ENCODE data around the gene STAB2. TPM values are rescaled to one million over a fixed set of nuclear protein-coding genes. Genes with fewer than 3 reads are reported as not detected.
A peak's percentile ranks its signal among the peaks of the same experiment; 100 is the strongest.
"Not testable (repeated sequence)": the region's sequence is repeated elsewhere in the genome, so short reads cannot be mapped to it uniquely, and the experiment has no call there.

STAB2 gene
- total and polyA plus RNA-seq, 5 donors: 0.06 to 0.23 (median 0.10) TPM; not detected in 1

GRCh38 chr12:103801709-103802585 is 214.9 kb downstream of the STAB2 start:
- Histone ChIP-seq H3K4me1 (ENCODE audit: control insufficient read depth, insufficient read depth, low read length) (peaks cover 6% of the 10 kb centered on the region), H3K27ac (ENCODE audit: low read length) (no peak overlapping the region), H3K4me3 (ENCODE audit: low read length) (no peak overlapping the region), H3K9me3 (ENCODE audit: control insufficient read depth, low read length) (no peaks in the 10 kb centered on the region), H3K27me3 (ENCODE audit: control insufficient read depth, insufficient read depth) (no peaks in the 10 kb centered on the region)
- intact Hi-C loops (cut with DNase I): no loop called here
- ATAC-seq: no peak
- DNase-seq: no peak
- WGBS: 92% methylated on average over 11 of the region's 11 CpGs

GRCh38 chr12:103802586-103802886 is 215.5 kb downstream of the STAB2 start:
- Histone ChIP-seq H3K4me3 (ENCODE audit: low read length) (no peak overlapping the region), H3K27ac (ENCODE audit: low read length) (no peak overlapping the region), H3K4me1 (ENCODE audit: control insufficient read depth, insufficient read depth, low read length) (peaks cover 6% of the 10 kb centered on the region), H3K27me3 (ENCODE audit: control insufficient read depth, insufficient read depth) (no peaks in the 10 kb centered on the region), H3K9me3 (ENCODE audit: control insufficient read depth, low read length) (no peaks in the 10 kb centered on the region)
- ATAC-seq (no peak), DNase-seq (no peak)
- intact Hi-C loops (cut with DNase I): no loop called here
- WGBS: 100% methylated on average over 1 of the region's 1 CpG

- no peak for ATAC-seq
Measured at GRCh38 chr12:103803847-103804246, 216.8 kb downstream of the STAB2 start.

GRCh38 chr12:103805655-103806360 is 218.7 kb downstream of the STAB2 start:
- Histone ChIP-seq H3K27ac (ENCODE audit: low read length) (no peak overlapping the region), H3K9me3 (ENCODE audit: control insufficient read depth, low read length) (no peaks in the 10 kb centered on the region), H3K4me1 (ENCODE audit: control insufficient read depth, insufficient read depth, low read length) (no peaks in the 10 kb centered on the region), H3K27me3 (ENCODE audit: control insufficient read depth, insufficient read depth) (no peaks in the 10 kb centered on the region), H3K4me3 (ENCODE audit: low read length) (no peak overlapping the region)
- DNase-seq (no peak), ATAC-seq (no peak)
- intact Hi-C loops (cut with DNase I): no loop called here
- 88% methylated on average over 5 of the region's 5 CpGs for WGBS

More at GRCh38 chr12:103803847-103804246, 216.8 kb downstream of the STAB2 start:
- H3K4me1 ChIP-seq (ENCODE audit: control insufficient read depth, insufficient read depth, low read length): peaks cover 6% of the 10 kb centered on the region
- WGBS: 100% methylated on average over 1 of the region's 1 CpG
- H3K27me3 ChIP-seq (ENCODE audit: control insufficient read depth, insufficient read depth): no peaks in the 10 kb centered on the region
- no peaks in the 10 kb centered on the region for H3K9me3 ChIP-seq (ENCODE audit: control insufficient read depth, low read length)
- no peak for DNase-seq
- no peak overlapping the region for H3K4me3 ChIP-seq (ENCODE audit: low read length)
- no peak overlapping the region for H3K27ac ChIP-seq (ENCODE audit: low read length)
- intact Hi-C loops (cut with DNase I): no loop called here

GRCh38 chr12:103806803-103807202 is 219.7 kb downstream of the STAB2 start:
- WGBS: 85% methylated on average over 4 of the region's 4 CpGs
- H3K4me1 ChIP-seq (ENCODE audit: control insufficient read depth, insufficient read depth, low read length): no peaks in the 10 kb centered on the region
- H3K27ac ChIP-seq (ENCODE audit: low read length): no peak overlapping the region
- ATAC-seq: peak in 1 of 2 donors; percentile 9
- H3K27me3 ChIP-seq (ENCODE audit: control insufficient read depth, insufficient read depth): no peaks in the 10 kb centered on the region
- DNase-seq: no peak
- intact Hi-C loops (cut with DNase I): no loop called here
- no peak overlapping the region for H3K4me3 ChIP-seq (ENCODE audit: low read length)
- H3K9me3 ChIP-seq (ENCODE audit: control insufficient read depth, low read length): no peaks in the 10 kb centered on the region

- no peaks in the 10 kb centered on the region for H3K4me1 ChIP-seq (ENCODE audit: control insufficient read depth, insufficient read depth, low read length)
- intact Hi-C loops (cut with DNase I): no loop called here
- ATAC-seq: no peak
- no peaks in the 10 kb centered on the region for H3K27me3 ChIP-seq (ENCODE audit: control insufficient read depth, insufficient read depth)
- no peaks in the 10 kb centered on the region for H3K9me3 ChIP-seq (ENCODE audit: control insufficient read depth, low read length)
- no peak for DNase-seq
- H3K4me3 ChIP-seq (ENCODE audit: low read length): no peak overlapping the region
- 73% methylated on average over 9 of the region's 9 CpGs for WGBS
- H3K27ac ChIP-seq (ENCODE audit: low read length): no peak overlapping the region
Measured at GRCh38 chr12:103807561-103808238, 220.6 kb downstream of the STAB2 start.

GRCh38 chr12:103808239-103808880 is 221.3 kb downstream of the STAB2 start:
- no peak overlapping the region for H3K4me3 ChIP-seq (ENCODE audit: low read length)
- H3K9me3 ChIP-seq (ENCODE audit: control insufficient read depth, low read length): no peaks in the 10 kb centered on the region
- 88% methylated on average over 6 of the region's 6 CpGs for WGBS
- no peak for ATAC-seq
- intact Hi-C loops (cut with DNase I): no loop called here
- H3K27me3 ChIP-seq (ENCODE audit: control insufficient read depth, insufficient read depth): no peaks in the 10 kb centered on the region
- no peaks in the 10 kb centered on the region for H3K4me1 ChIP-seq (ENCODE audit: control insufficient read depth, insufficient read depth, low read length)
- H3K27ac ChIP-seq (ENCODE audit: low read length): no peak overlapping the region
- no peak for DNase-seq

GRCh38 chr12:103809154-103809553 is 222.1 kb downstream of the STAB2 start:
- no peak overlapping the region for H3K27ac ChIP-seq (ENCODE audit: low read length)
- no peak overlapping the region for H3K4me3 ChIP-seq (ENCODE audit: low read length)
- DNase-seq: no peak
- no peak for ATAC-seq
- intact Hi-C loops (cut with DNase I): no loop called here
- H3K9me3 ChIP-seq (ENCODE audit: control insufficient read depth, low read length): no peaks in the 10 kb centered on the region
- no peaks in the 10 kb centered on the region for H3K4me1 ChIP-seq (ENCODE audit: control insufficient read depth, insufficient read depth, low read length)
- WGBS: 66% methylated on average over 4 of the region's 4 CpGs
- no peaks in the 10 kb centered on the region for H3K27me3 ChIP-seq (ENCODE audit: control insufficient read depth, insufficient read depth)

- H3K27ac ChIP-seq (ENCODE audit: low read length); H3K4me3 ChIP-seq (ENCODE audit: low read length); H3K4me1 ChIP-seq (ENCODE audit: control insufficient read depth, insufficient read depth, low read length); H3K9me3 ChIP-seq (ENCODE audit: control insufficient read depth, low read length); H3K27me3 ChIP-seq (ENCODE audit: control insufficient read depth, insufficient read depth); DNase-seq; intact Hi-C loops (cut with DNase I); ATAC-seq: not testable (repeated sequence)
- WGBS: 65% methylated on average over 7 of the region's 7 CpGs
Measured at GRCh38 chr12:103809639-103810038, 222.6 kb downstream of the STAB2 start.

- WGBS: 69% methylated on average over 5 of the region's 5 CpGs
- no peak for ATAC-seq
- intact Hi-C loops (cut with DNase I): no loop called here
- Histone ChIP-seq H3K27ac (ENCODE audit: low read length) (no peak overlapping the region), H3K27me3 (ENCODE audit: control insufficient read depth, insufficient read depth) (no peaks in the 10 kb centered on the region), H3K4me1 (ENCODE audit: control insufficient read depth, insufficient read depth, low read length) (no peaks in the 10 kb centered on the region), H3K9me3 (ENCODE audit: control insufficient read depth, low read length) (no peaks in the 10 kb centered on the region), H3K4me3 (ENCODE audit: low read length) (no peak overlapping the region)
- no peak for DNase-seq
Measured at GRCh38 chr12:103810111-103810510, 223.0 kb downstream of the STAB2 start.

GRCh38 chr12:103811791-103812190 is 224.7 kb downstream of the STAB2 start:
- no peaks in the 10 kb centered on the region for H3K9me3 ChIP-seq (ENCODE audit: control insufficient read depth, low read length)
- no peaks in the 10 kb centered on the region for H3K27me3 ChIP-seq (ENCODE audit: control insufficient read depth, insufficient read depth)
- H3K4me3 ChIP-seq (ENCODE audit: low read length): no peak overlapping the region
- H3K4me1 ChIP-seq (ENCODE audit: control insufficient read depth, insufficient read depth, low read length): no peaks in the 10 kb centered on the region
- DNase-seq (no peak), ATAC-seq (no peak)
- H3K27ac ChIP-seq (ENCODE audit: low read length): no peak overlapping the region
- WGBS: 76% methylated on average over 6 of the region's 6 CpGs
- intact Hi-C loops (cut with DNase I): no loop called here
